ENCODE results near the gene HOXB9.

The HOXB9 gene

DNA sequence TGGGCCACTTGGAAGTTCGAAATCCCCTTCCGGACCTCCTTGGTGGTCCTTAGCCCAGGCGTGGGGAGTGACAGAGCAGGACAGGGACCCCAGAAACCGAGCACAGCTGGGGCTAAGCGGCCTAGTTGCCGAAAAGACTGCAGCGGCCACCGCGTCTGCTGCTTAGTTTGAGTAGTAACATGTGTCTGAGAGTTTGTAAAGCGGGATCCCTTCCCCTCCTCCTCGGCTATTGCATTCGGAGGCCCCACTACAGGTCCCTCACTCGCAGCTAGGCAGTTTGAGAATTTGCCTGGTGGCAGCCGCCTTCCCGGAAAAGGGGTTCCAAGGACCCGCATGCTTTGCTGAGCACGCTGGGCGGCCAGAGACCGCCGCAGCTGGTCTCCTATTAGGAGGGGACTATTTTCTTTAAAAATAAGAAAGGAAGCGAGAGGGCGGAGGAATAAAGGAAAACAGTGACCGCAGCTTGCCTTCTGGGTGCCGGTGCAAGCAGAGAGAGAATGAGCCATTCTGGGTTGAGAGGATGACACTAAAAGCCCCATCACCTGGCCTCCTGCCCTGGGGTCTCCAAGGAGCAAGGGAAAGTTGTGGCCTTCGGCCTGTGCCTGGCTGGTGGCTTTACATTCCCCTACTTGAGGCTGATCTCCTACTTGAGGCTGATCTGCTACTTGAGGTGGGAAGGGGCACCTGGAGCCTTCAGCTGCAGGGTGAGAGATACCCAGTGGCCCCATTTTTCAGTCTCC, 31.4 kb downstream of the HOXB9 start:
- DNase-seq: no peak

GRCh38 chr17:48593840-48594537, 32.2 kb downstream of the HOXB9 start:
- DNase-seq: no peak

GRCh38 chr17:48593126-48593829, 32.9 kb downstream of the HOXB9 start, which contains the start of gene HOXB5:
Gene HOXB5 (minus strand): TSS chr17:48593779. CDS start chr17:48593682, 97 bp downstream.
- DNase-seq: no peak

GRCh38 chr17:48592577-48592976, 33.6 kb downstream of the HOXB9 start:
- no peak for DNase-seq

GRCh38 chr17:48592057-48592514, 34.1 kb downstream of the HOXB9 start:
- DNase-seq: no peak

- DNase-seq: no peak
These were observed 34.7 kb downstream of the HOXB9 start for GRCh38 chr17:48591255-48592056.

- no peak for DNase-seq
These were observed 35.5 kb downstream of the HOXB9 start for GRCh38 chr17:48590607-48591161.

GRCh38 chr17:48589831-48590606, 36.1 kb downstream of the HOXB9 start, which contains the start of gene HOXB3:
Gene HOXB3 (minus strand): TSS chr17:48590241. CDS start chr17:48552474, 37,767 bp downstream.
- no peak for DNase-seq

DNA sequence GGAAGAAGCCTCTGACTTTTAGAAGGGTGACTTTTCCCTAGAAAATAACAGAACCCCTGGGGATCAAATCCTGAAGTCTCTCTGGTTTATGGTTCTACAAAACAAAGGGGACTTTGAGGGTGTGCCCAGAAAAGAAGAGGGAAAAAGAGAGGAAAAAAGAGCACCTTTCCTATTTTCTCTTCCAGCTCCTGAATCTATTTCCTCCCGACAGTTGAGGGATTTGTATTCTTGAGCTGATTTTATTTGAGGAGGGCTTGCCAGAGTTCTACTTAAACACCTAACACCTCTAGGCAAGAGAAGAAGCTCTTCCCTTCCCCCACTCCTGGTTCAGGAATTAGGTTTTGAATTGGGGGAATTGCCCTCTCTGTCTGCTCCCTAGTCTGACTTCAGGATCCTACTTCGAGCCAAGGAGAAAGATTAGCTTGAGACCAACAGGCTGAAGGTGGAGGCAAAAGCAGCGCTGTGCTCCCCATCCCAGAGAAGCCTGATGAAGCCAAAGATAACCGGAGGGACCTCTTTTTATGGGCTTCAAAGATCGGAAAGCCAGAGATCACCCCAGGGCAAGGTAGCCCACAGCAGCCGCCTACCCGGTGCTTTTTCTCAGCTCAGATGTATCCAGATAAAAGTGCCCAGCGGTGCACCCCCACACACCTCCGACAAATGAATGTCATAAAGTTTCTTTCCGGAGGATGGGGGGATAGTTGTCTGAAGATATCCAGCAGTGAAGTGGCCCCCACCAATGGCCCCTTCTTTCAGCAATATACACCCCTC, 36.9 kb downstream of the HOXB9 start:
- no peak for DNase-seq

DNA sequence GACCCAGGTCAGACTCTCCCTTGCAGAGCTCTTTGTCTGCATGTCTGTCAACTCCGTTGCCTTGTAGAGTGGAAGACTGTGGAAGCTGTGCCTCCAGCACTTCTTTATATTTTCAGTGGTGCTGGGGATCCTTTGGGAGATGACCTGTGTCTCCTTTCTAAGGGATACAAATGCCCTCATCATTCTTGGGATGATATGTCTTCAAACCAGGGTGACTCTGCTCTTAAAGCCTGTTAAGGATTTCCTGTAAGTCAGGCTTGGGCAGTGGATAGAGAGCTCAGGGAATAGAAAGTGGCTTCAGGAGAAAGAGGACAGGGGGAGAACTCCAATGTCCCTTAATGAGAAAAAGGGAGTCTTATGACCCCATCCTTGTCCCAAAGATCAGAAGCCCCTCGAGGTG, 37.6 kb downstream of the HOXB9 start:
- no peak for DNase-seq

GRCh38 chr17:48588074-48588415, 38.1 kb downstream of the HOXB9 start:
- no peak for DNase-seq

GRCh38 chr17:48587276-48588073, 38.7 kb downstream of the HOXB9 start:
- DNase-seq: no peak

GRCh38 chr17:48586355-48587258, 39.6 kb downstream of the HOXB9 start:
- DNase-seq: no peak

DNA sequence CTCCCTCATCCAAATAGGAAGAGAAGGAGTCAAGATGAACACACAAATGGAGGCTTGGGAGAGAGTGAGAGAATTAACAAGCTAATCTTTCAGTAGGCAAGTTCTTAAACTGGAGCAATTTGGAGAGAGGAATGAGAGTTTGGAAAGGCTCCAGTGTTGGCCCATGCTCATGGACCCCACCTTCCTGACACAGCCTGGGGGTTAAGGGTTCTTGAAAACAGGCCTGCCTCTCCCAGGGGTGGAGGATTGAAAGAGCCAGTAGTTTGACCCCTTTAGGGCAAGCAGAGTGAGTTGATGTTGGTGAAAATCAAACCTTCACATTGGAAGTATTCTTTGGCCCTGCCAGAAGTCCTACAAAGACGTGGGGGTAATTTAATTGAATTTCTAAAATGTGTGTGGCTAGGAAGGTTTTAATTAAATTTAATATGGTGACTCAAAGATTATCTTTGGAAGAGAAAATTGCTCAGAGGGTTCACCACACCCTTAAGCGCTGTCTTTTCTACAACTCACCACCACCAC, 41.9 kb downstream of the HOXB9 start:
- DNase-seq: no peak

DNA sequence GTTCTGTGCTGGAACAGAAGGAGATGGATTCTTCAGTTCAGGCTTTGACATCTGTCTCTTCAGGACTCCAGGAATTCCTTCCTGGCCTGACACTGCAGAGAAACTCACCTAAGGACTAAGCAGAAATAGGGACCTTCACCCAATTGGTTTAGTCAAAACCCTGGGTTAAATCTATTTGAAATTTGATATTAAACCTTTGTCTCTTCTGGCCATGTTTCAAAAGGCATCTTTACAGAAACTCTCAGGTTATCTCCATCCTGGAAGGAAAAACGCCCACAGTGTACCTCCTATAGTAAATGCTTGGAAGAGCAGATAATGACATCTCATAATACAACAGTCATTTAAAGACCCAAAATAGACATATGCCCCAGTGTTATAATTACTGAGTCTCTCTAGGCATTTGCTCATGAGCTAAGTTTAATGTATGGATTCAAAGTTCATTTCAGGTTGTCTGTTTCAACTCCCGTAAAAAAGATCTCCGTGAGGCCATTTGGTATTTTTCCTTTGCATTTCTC, 42.4 kb downstream of the HOXB9 start:
- DNase-seq: no peak

DNA sequence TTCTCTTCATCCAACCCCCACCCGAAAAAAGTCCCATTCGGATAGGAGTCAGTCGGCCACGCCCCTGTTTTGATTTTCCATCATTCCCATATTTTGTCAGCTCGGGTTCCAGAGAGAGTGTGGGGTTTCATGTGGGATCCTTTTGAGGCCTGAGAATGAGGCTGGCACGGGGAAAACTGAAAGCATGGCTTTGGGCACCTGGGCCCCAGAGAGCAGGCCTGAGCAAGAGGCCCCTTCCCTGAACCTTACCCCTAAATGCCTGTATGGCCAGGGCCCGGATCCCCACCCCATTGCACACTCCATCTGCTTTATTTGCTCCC, 43.4 kb downstream of the HOXB9 start:
- no peak for DNase-seq

DNA sequence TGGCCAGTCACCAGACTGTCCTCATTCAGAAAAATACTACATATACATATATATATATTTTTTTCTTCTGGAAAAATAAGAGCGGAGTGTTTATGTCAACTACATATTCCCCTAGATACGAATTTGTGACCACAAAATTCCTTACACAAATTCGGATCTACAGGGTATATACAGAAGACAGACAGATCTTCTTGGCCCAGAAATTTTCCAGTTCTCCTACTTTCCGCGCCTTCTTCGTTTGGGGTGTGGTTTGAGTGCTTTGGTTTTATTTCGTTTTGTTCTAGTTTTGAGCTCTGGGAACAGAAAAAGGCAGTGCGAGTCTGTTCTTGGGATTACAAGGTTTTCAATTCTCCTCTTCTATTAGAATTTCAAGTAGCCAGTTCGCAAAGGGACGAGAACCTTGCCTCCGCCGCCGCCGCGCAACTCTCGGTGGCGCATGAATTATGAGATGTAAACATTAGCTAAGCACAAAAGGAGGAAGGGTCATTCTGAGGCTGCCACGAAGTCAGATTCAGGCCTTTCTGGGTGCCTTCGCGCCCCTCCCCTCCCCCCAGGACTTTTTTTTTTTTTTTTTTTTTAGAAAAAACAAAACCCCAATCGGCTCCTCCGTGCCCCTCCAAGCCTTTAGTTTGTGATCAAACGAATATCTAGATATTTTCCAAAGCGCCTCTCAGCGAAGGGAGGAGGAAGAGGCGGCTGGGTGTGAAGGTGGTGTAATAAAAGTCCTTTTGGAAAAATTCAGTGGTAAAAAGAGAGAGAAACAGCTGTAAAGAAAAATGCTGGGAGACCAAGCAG, 46.2 kb downstream of the HOXB9 start:
- DNase-seq: no peak

- DNase-seq: no peak
These were observed 46.7 kb downstream of the HOXB9 start for GRCh38 chr17:48579471-48579759.

Data from SIG-M5 (cell line).